ENCODE results near the gene WSB1.
A peak's percentile ranks its signal among the peaks of the same experiment; 100 is the strongest.
"Not testable (repeated sequence)": the region's sequence is repeated elsewhere in the genome, so short reads cannot be mapped to it uniquely, and the experiment has no call there.

The WSB1 gene

DNA sequence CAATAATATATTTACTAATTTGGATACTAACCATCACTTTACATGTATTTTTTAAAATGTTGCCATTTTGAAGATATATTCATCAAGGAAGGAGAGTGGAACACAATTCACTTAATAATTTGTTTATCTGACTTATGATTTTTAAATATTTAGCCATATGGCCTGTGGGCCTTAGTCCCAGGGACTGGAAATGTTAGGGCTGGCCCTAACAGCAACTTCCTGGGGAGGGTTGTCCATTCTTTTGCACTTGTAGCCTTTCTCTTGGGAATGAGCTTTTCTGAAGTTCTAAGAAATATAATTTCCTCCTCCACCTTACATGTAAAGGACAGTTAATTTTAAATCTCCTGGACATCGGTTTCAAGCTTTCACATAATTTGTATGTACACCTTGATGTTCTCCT is 27.7 kb upstream of the WSB1 start:
- no peak for DNase-seq (ENCODE audit: low read depth)
- TF ChIP-seq, protein P1, sequence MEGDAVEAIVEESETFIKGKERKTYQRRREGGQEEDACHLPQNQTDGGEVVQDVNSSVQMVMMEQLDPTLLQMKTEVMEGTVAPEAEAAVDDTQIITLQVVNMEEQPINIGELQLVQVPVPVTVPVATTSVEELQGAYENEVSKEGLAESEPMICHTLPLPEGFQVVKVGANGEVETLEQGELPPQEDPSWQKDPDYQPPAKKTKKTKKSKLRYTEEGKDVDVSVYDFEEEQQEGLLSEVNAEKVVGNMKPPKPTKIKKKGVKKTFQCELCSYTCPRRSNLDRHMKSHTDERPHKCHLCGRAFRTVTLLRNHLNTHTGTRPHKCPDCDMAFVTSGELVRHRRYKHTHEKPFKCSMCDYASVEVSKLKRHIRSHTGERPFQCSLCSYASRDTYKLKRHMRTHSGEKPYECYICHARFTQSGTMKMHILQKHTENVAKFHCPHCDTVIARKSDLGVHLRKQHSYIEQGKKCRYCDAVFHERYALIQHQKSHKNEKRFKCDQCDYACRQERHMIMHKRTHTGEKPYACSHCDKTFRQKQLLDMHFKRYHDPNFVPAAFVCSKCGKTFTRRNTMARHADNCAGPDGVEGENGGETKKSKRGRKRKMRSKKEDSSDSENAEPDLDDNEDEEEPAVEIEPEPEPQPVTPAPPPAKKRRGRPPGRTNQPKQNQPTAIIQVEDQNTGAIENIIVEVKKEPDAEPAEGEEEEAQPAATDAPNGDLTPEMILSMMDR (IDR thresholded peaks at IDR 0.05; ENCODE audit: low read length, missing control alignments): no peak
- H3K4me3 ChIP-seq (replicated peaks; ENCODE audit: low read depth, low read length): no peak overlapping the region

DNA sequence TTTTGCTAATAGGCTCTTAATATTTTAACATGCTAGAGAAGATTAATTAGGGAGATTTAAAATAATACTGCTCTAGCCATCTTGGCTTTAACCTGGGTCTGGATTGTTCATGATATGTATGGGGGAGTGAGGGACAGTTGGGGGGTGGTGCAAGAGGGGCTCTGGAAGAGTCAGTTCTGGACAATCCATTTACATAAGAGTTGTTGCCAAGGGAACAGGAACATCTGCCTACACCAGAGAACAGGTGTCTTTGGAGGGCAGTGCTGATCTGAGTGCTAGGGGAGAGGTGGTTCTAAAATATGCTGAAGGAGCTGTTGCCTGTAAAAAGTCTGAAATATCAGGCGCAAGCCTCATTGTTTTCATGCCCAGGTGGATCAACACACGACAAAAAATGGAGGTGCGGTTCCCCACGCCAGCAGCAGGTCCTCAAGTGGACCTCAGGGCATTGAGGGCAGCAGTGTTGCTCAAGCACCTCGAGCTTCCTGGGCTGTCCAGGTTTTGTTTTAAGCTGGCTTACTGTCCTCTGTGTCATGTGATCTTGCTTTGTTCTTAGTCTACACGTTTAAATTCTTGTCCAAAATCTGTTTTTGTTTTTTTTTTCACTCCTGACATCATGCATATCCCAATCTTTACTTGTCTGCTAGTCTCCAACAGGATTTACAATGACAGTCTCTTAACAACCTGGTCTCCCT is 25.4 kb upstream of the WSB1 start:
- H3K4me3 ChIP-seq (replicated peaks; ENCODE audit: low read depth, low read length): no peak overlapping the region
- DNase-seq (ENCODE audit: low read depth): no peak
- TF ChIP-seq, protein P1 (IDR thresholded peaks at IDR 0.05; ENCODE audit: low read length, missing control alignments): no peak

DNA sequence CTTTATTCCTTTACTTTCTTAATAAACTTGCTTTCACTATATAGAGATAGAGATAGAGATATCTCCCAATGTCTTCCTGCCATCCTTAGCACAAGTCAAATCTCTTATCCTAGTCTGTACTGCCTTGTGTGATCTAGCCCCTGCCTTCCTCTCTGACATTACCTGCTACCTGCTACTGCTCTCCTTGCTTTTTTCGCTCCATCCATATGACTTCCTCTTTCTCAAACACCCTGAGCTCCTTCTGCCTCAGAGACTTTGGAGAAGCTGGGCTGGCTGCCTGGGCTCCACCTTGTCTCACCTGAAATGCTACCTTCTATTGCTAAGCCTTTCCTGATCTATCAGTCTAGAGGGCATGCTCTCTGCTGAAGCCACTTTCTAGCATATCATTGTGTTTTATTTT is 24.7 kb upstream of the WSB1 start:
- TF ChIP-seq, protein P1 (IDR thresholded peaks at IDR 0.05; ENCODE audit: low read length, missing control alignments): no peak
- no peak for DNase-seq (ENCODE audit: low read depth)
- no peak overlapping the region for H3K4me3 ChIP-seq (replicated peaks; ENCODE audit: low read depth, low read length)

DNA sequence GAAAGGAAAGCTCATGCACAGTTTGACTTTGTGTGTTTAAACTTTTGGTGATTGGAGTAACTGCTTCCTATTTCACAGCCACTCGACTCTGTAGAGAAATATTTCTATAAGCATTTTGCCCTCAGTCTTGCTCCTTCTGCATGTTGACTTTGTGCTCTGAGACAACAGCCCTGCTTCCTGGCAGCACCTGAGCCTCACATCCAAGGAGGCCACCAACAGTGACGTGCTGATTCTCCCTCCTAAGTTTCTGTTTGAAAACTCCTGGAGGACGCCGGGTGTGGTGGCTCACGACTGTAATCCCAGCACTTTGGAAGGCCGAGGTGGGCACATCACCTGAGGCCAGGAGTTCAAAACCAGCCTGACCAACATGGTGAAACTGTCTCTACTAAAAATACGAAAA is 23.9 kb upstream of the WSB1 start:
- TF ChIP-seq, protein P1 (IDR thresholded peaks at IDR 0.05; ENCODE audit: low read length, missing control alignments): no peak
- no peak for DNase-seq (ENCODE audit: low read depth)

DNA sequence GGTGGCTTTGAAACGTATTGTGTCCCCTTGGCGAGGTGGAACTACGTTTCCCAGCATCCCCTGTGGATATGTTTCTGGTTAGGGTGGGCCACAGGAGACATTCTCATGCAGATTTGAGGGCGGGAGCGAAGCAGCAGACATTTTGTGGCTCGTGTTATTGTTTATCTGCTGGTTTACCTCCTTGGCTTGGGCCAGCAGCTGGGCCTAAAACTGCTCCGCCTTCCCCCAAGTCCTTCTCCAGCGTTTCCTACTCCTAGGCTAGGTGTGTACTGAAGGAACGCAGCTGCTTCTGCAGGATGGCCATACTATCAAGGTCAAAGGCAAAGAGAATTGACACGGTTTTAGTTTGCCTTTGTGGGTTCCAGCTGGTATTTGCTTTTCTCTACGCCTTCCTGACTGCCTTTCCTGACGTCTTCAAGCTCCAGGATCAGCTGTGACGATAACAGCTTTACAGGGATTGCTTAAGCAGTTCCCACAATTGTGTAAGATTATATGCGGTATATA is 17.2 kb upstream of the WSB1 start:
- peak; percentile 45 for DNase-seq (ENCODE audit: low read depth)
- no peak overlapping the region for H3K4me3 ChIP-seq (replicated peaks; ENCODE audit: low read depth, low read length)

More for the DNA sequence above, 23.9 kb upstream of the WSB1 start:
- H3K4me3 ChIP-seq (replicated peaks; ENCODE audit: low read depth, low read length): no peak overlapping the region

DNA sequence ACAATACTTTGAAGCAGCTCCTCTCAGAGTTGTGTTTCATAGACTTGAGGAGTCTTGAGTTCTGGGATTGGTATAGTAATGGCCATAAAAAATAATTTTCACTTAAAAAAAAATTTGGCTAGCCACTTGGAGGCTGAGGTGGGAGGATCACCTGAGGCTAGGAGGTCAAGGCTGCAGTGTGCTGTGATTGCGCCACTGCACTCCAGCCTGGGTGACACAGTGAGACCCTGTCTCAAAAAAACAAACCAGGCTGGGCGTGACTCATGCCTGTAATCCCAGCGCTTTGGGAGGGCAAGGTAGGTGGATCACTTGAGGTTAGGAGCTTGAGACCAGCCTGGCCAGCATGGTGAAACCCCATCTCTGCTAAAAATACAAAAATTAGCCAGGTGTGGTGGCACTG is 14.8 kb upstream of the WSB1 start:
- not testable (repeated sequence) for DNase-seq (ENCODE audit: low read depth); H3K4me3 ChIP-seq (replicated peaks; ENCODE audit: low read depth, low read length)

More for the DNA sequence above, 17.2 kb upstream of the WSB1 start:
- TF ChIP-seq, protein P1 (IDR thresholded peaks at IDR 0.05; ENCODE audit: low read length, missing control alignments): no peak

DNA sequence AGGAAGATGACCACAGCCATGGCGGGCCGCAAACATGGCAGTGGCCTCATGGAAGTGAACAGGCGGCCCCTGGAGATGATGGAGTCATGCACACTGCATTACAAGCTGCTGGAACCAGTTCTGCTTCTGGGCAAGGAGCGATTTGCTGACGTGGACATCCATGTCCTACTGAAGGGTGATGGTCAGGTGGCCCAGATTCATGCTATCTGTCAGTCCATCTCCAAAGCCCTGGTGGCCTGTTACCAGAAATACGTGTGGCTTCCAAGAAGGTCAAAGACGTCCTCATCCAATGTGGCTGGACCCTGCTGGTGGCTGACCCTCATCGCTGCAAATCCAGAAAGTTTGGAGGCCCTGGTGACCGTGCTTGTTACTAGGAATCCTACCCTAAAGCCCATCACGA is 13.4 kb upstream of the WSB1 start:
- no peak for DNase-seq (ENCODE audit: low read depth)
- H3K4me3 ChIP-seq (replicated peaks; ENCODE audit: low read depth, low read length): no peak overlapping the region
- TF ChIP-seq, protein P1 (IDR thresholded peaks at IDR 0.05; ENCODE audit: low read length, missing control alignments): no peak

Data from fibroblast of pulmonary artery (primary cell).